Stimulated activated CD4-positive, alpha-beta T cell treated with anti-CD3 and anti-CD28 coated beads, Interleukin-12 subunit alpha, Interleukin-12 subunit beta, amount 100 ng/mL, for 24 hours (primary cell): ENCODE measurements around the gene KCNJ6.
"Not testable (repeated sequence)": the region's sequence is repeated elsewhere in the genome, so short reads cannot be mapped to it uniquely, and the experiment has no call there.

ENCODE experiments used
- DNase-seq, 2 experiments: peaks; one replicate each; pipeline ENCODE4 v3.0.0-alpha.2; 2020; ENCODE audit warnings: low read depth in 2 of 2

Gene KCNJ6

DNA sequence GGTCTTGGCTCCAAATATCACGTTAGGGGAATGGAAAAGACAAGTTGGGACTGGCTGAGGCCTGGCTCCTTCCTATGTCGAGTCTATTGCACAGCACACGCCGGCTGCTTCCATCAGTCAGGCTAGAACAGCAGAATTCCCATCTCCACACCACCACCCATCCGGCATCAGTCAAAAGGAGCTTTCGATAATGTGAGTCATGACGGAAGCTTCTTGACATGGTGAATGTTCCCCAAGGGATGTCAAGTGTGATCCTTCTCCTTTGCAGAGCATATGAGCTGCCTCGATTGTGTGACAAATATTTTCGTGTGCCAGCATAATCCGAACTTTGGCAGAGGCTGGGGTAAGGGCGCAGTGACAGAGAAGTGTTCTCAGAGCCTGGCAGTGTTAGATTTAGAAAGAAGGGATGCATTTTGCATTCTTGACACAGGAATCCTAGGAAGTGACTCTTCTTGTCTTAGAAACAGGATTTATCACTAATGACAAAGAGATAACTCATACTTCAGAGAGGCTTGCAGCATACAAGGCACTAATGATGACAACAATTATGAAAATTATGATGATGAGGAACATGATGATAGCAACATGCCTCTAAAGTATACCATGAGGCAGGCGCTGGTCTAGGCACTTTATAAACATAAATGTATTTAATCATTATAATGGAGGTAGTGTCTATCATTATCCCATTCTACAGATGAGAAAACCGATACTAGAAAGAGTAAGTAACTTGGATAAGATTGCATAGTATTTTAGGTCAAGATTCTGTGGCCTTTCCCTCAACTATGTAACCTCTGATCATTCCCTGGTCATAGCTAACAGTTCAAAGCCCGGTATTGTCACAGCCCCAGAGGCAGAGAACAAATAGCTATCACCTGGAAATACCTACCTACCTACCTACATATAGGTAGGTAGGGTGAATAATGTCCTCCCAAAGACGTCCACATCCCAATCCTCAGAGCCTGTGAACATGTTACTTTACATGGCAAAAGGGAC lies 135.0 kb downstream of the KCNJ6 start:
- no peak for DNase-seq

DNA sequence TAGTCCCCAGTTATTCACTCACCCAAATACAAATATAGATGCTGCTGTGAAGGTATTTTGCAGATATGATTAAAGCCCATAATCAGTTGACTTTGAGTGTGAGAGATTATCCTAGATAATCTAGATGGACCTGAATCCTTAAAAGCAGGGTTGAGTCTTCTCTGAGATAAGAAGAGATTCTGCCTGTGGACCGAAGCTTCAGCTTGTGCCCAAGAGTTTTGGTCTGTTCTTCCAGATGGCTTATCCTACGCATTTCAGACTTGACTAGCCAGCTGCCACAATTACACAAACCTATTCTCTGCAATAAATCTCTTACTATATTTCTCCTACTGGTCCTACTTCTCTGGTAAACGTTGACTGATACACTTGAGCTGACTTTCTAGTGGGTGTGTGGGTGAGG lies 145.1 kb downstream of the KCNJ6 start:
- DNase-seq, result no peak

DNA sequence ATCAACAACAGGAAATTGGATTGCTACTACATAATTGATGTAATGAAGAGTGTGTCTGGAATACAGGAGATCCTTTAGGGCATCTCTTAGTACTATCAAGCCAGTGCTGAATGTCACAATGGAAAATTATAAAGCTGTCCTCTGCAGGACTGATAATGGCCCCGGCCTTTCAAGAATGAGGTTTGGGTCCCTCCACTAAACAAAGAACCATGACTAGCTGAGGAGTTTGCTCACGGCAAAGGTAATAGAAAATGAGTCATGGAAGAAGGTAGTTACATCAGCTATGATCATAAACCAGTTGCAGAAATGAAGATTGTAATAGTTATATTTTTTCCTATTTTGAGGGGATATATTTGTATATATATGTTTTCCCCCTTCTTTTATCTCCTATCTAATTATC lies 145.8 kb downstream of the KCNJ6 start:
- DNase-seq, result no peak

- DNase-seq, result no peak
These were observed 146.6 kb downstream of the KCNJ6 start for GRCh38 chr21:37769656-37770055.

DNA sequence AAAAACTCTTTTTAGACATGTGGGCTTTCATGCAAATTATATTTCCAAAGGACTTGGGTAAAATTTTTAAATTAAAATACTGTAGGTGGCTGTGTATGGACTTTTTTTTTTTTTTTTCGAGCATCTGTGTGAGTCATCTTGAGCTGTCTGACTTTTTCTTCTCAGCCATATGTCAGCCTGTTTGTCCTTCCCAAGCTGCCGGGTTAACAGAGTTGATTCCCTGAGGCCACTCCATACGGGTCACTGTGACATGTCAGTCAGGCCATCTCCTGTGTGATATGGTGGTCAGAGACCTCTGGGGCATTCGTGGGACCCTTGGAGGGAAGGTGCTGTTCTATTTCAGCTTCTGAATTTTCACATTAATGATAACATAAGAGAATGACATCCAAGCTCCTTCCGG lies 148.3 kb downstream of the KCNJ6 start:
- DNase-seq, result no peak

GRCh38 chr21:37766129-37766528 lies 150.1 kb downstream of the KCNJ6 start:
- DNase-seq, result no peak

- DNase-seq, result no peak
These were observed 150.9 kb downstream of the KCNJ6 start for GRCh38 chr21:37765221-37765900.

- no peak for DNase-seq
These were observed 151.6 kb downstream of the KCNJ6 start for GRCh38 chr21:37764691-37765090.

DNA sequence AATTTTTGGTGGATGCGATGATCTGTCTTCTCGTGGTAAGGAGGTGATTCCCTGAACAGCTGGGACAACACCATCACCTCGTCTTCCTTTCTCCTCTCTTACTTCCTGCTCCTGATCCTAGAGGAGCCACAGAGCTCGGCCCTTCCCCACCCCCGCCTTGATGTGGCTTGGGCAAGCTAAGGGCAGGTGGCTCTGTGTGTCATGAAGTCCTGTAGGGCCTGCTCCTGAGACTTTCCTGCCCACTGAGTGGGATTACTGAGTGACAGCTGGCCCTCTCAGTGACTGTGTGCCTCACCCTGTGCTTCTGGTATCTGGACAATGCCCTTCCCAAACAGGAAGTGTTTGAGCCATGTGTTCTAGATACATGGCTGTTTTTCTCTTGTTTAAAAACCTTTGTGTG lies 153.0 kb downstream of the KCNJ6 start:
- no peak for DNase-seq

DNA sequence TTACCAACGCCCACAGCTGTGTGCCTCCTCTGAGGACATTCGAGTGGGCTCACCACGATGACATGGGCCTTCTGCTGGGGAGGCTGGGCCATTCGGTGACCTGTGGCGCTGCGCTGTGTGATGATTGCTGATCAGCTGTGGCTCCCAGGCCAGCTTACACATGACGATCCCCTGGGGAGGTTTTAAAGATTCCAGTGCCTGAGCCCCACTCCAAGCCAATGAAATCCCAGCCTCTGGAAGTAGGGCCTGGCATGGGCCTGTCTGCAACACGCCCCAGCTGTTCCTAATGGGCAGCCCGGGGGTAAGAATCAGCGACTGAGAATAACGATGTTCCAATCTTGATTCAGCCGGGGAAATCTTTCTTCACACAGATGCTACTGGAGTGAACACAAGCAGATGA lies 153.7 kb downstream of the KCNJ6 start:
- no peak for DNase-seq

DNA sequence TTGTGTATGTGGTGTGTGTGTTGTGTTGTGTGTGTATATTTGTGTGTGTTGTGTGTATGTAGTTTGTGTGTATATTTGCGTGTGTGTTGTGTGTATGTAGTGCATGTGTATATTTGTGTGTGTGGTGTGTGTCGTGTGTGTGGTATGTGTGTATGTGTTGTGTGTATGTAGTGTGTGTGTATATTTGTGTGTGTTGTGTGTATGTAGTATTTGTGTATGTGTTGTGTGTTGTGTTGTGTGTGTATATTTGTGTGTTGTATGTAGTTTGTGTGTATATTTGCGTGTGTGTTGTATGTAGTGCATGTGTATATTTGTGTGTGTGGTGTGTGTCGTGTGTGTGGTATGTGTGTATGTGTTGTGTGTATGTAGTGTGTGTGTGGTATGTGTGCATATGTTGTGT lies 154.9 kb downstream of the KCNJ6 start:
- not testable (repeated sequence) for DNase-seq

DNA sequence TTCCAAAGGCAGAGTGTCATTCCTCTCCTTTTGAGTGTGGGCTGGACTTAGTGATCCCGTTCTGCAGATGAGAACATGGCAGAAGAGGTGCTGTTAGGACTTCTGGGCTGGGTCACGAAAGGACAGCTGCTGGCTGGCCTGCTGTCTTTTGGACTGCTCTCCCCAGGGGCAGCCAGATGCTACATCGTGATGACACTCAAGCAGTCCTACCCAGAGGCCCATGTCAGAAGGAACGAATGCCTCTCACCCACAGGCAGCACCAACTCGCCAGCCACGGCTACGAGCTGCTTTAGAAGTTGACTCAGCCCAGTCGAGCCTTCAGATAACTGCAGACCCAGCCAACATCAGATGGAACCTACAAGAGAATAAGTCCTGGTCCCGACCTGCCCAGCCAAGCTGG lies 156.5 kb downstream of the KCNJ6 start:
- no peak for DNase-seq

DNA sequence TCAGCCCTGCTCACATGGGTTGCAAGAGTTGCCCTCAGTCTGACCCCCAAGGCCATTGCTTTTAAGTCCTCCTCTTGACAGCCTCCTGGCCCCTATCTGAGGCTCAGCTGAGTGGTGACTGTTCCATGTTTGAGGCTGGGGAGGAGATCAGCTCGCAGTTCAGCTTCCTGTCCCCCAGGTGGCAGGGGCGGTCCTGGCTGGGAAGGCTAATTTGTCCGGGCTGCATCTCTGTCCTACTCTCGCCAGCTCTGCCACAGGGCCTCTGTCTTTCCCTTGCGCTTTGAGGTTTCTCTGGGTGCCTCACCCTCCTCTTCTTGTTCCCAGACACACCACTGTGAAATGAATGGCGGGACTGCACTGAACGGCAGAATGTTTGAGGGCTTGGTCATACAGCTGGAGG lies 157.3 kb downstream of the KCNJ6 start:
- no peak for DNase-seq

DNA sequence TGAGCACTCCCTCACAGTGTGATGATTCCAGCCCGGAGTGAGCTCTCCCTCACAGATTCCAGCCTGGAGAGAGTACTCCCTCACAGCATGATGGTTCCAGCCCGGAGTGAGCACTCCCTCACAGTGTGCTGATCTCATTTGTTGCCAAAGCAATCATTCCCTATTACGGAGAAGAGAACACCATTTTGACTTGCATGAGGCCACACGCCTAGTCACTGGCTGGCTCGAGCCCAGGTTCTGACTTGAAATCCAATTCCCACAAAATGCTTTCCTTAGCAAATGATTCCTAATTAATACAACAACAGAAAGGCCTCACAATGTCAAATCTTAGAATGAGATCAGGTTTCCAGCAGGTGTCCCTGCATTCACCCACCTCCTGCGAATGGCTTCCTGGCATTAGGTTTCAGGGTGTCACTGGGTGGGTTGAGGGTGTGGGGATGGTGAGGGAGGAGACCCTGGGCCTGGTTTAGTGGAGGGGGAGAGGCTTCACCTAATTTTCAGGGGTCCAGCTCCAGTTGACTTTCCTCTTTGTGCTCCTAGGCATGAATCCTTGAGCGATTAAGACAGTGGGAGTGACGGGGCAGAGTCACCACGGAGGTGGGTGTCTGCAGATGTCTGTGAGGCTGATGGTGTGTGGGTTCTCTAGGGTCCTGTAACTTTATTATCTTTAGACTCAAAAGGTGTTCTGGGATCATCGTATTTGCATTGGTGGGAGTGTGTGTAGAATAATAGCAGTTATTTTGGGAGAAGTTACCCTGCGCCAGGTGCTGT lies 158.5 kb downstream of the KCNJ6 start:
- no peak for DNase-seq

- DNase-seq, result no peak
These were observed 163.1 kb downstream of the KCNJ6 start for GRCh38 chr21:37753122-37753599.

- DNase-seq, result no peak
These were observed 164.8 kb downstream of the KCNJ6 start for GRCh38 chr21:37751268-37751975.

- DNase-seq, result no peak
These were observed 167.1 kb downstream of the KCNJ6 start for GRCh38 chr21:37749132-37749531.

DNA sequence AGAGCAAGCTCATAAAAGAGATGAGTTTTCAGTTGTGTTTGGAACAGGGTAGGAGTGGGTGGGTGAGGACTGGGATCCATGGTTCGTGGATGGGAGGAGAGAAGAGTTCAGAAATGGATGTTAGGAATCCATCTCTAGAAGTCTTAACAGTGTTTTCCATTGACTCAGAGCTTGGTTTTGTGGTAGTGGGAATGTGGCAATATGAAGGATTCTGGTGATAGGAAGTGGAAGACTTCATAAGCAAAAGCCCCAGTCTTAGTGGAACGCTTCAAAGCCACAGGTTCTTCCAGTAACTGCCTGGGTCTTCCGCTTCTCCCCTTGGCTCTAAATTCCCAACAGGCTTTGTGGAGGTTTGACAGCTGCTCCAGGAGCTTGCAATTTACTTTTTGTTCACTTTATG lies 167.9 kb downstream of the KCNJ6 start:
- DNase-seq, result no peak

- no peak for DNase-seq
These were observed 169.4 kb downstream of the KCNJ6 start for GRCh38 chr21:37746849-37747248.

DNA sequence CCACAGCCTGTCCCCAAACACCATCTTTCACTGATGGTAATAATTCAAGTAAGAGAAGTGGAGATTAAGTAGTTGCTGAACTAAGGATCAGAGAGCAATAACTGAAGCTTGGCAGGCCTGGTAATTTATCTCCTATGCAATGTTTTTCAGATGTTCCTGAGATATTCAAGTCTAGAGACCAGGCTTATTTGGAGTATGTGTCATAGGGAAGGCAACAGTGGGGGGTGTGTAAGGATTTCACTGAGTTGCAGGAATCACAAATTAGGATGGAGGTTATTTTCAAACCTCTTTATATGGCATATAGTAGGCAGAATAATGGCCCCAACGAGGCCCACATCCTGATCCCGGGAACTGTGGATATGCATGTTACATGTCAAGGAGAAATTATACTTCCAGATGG lies 171.7 kb downstream of the KCNJ6 start:
- DNase-seq, result no peak

- no peak for DNase-seq
These were observed 173.7 kb downstream of the KCNJ6 start for GRCh38 chr21:37742532-37742931.

GRCh38 chr21:37742115-37742514 lies 174.1 kb downstream of the KCNJ6 start:
- DNase-seq, result no peak
